Loucy (cell line): ENCODE results near the gene SEMA6B.

ENCODE experiments used
- H2AFZ ChIP-seq: fragments of 200-600 bp; sonication (generic); 2 replicates; pipeline ENCODE4 v1.6.0; 2016; ENCODE audit warnings: antibody characterized with exemption, mild to moderate bottlenecking, low read length, moderate library complexity
- H3F3A ChIP-seq: fragments of 200-600 bp; 2 replicates; pipeline ENCODE4 v1.6.0; 2016; ENCODE audit warnings: antibody characterized with exemption, low read depth, mild to moderate bottlenecking
- H3K27me3 ChIP-seq: fragments of 200-600 bp; sonication (generic); 2 replicates; pipeline ENCODE4 v1.6.1; 2014; ENCODE audit warnings: low read length, mild to moderate bottlenecking; ENCODE audit not compliant: insufficient read depth, poor library complexity, severe bottlenecking
- H3K36me3 ChIP-seq: fragments of 200-600 bp; sonication (generic); 2 replicates; pipeline ENCODE4 v1.6.1; 2016; ENCODE audit warnings: low read length; ENCODE audit not compliant: insufficient read depth
- H3K4me1 ChIP-seq: fragments of 200-600 bp; sonication (generic); 2 replicates; pipeline ENCODE4 v1.5.1; 2014; ENCODE audit warnings: low read length, mild to moderate bottlenecking; ENCODE audit not compliant: insufficient read depth, poor library complexity, severe bottlenecking
- H3K4me2 ChIP-seq: fragments of 200-600 bp; sonication (generic); 2 replicates; pipeline ENCODE4 v1.6.0; 2014; ENCODE audit warnings: antibody characterized with exemption, low read length, low read depth, mild to moderate bottlenecking; ENCODE audit not compliant: poor library complexity, severe bottlenecking
- H3K4me3 ChIP-seq: fragments of 200-600 bp; sonication (generic); 2 replicates; pipeline ENCODE4 v1.5.1; 2014; ENCODE audit warnings: low read length, mild to moderate bottlenecking, mixed read lengths; ENCODE audit not compliant: poor library complexity, severe bottlenecking
- H3K79me2 ChIP-seq: fragments of 200-600 bp; sonication (generic); 2 replicates; pipeline ENCODE4 v1.6.1; 2014; ENCODE audit warnings: low read length; ENCODE audit not compliant: insufficient read depth
- H3K9ac ChIP-seq: fragments of 200-600 bp; sonication (generic); 2 replicates; pipeline ENCODE4 v1.6.0; 2014; ENCODE audit warnings: mild to moderate bottlenecking, low read depth, low read length, moderate library complexity; ENCODE audit not compliant: poor library complexity, severe bottlenecking
- H3K9me2 ChIP-seq: fragments of 200-600 bp; sonication (generic); replicated peaks from 2 replicates; pipeline ENCODE4 v1.6.1; 2016; ENCODE audit warnings: low read depth, low read length, mixed read lengths
- H3K9me3 ChIP-seq: fragments of 200-600 bp; sonication (generic); 2 replicates; pipeline ENCODE4 v1.6.1; 2014; ENCODE audit warnings: mild to moderate bottlenecking, antibody characterized with exemption, low read length, low read depth; ENCODE audit not compliant: insufficient read depth
- H4K20me1 ChIP-seq: fragments of 200-600 bp; sonication (generic); 2 replicates; pipeline ENCODE4 v1.6.0; 2014; ENCODE audit warnings: antibody characterized with exemption, low read length, mild to moderate bottlenecking; ENCODE audit not compliant: insufficient read depth, poor library complexity, severe bottlenecking
- EZH2phosphoT487 ChIP-seq: fragments of 200-600 bp; IDR thresholded peaks from 2 replicates; pipeline ENCODE4 v1.6.1; 2018; ENCODE audit warnings: antibody characterized with exemption, mild to moderate bottlenecking, moderate library complexity, borderline replicate concordance
- TF ChIP-seq, protein P1 (sequence below): fragments of 200-600 bp; sonication (generic); conservative IDR thresholded peaks from 2 replicates; pipeline ENCODE4 v1.5.1; 2014; ENCODE audit warnings: mild to moderate bottlenecking, antibody characterized with exemption, low read length

SEMA6B gene

DNA sequence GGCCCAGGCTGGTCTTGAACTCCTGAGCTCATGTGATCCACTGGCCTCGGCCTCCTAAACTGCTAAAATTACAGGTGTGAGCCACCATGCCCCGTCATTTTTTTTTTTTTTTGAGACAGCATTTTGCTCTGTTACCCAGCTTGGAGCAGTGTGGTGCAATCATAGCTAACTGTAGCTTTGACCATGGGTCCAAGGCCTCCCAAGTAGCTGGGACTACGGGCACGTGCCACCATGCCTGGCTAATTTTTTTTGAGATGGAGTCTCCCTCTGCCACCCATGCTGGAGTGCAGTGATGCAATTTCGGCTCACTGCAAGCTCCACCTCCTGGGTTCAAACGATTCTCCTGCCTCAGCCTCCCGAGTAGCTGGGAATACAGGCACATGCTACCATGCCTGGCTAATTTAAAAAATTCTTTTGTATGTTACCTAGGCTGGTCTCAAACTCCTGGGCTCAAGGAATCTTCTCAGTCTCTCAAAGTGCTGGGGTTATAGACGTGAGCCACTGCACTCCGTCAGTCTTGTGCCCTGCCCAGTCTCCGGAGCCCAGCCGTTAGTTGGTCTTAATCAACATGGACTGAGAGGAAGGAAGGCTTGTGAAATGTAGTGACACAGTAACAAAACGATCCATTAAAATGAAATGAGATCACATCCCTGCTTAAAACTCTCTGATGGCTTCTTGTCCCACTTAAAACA is 18.2 kb downstream of the SEMA6B start:
- no peak overlapping the region for H3K4me3 ChIP-seq
- H3K4me1 ChIP-seq = peaks cover 10% of the 10 kb centered on the region
- no peak overlapping the region for H3K9ac ChIP-seq

DNA sequence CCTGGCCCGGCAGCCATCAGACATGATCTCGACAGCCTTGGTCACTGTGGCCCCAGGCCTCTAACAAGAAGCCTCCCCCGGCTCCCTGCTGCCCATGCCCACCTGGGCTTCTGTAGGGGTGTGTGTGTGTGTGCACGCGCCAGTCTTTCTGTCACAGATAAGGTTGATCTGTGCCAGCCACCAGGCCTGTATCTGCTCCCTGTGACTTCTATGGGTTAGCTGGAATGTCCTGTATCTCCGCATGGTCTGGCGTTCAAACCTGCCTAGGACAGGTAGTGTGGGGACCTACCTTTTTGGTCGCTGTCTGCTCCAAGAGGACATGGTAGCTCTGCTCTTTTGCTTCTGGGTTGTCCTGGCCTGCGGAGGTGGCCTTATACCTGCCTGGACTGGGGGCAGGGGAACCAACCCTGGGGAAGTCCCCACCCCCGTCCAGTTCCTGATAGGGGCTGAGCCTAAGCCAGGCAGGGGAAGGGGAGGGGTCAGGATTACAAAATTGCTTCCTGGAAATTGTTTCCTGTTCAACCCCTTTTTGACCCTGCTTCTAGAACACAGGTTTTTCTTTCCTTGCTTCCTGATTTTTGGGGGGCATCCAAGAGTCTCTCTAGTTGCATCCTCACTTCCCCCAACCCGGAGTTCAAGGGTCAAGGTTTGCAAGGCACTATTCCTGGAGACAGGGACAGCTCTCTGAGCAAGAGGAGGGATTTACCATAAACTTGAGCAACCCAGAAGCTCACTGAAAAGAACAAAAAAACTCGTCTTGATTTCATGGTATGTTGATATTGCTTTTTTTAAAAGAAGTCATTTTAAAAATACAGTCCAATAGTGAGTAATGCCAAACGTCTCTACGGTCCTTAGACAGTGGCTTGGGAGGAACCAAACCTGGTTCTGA is 19.5 kb downstream of the SEMA6B start, which contains the start of gene LRG1:
LRG1 (minus strand) TSS at position 344 of the 889 bp plus-strand sequence; CDS start at position 321, 23 bp downstream.
- Histone ChIP-seq H3K4me2 (peak within 1 kb of the TSS; percentile 82), H3K9ac (peak within 1 kb of the TSS; percentile 30), H3K79me2 (no peaks in the 10 kb centered on the region), H3F3A (no peaks in the 10 kb centered on the region), H3K9me3 (0 out of 2 replicates have a peak, but pooled peaks cover 3% of the 10 kb centered on the region), H3K4me1 (peaks cover 10% of the 10 kb centered on the region), H4K20me1 (no peaks in the 10 kb centered on the region), H3K4me3 (peak within 1 kb of the TSS; percentile 66), H3K27me3 (no peaks in the 10 kb centered on the region), H3K36me3 (no peaks in the 10 kb centered on the region), H3K9me2 (no peaks in the 10 kb centered on the region), H2AFZ (peak within 1 kb of the TSS; percentile 92)
- no peak for TF ChIP-seq EZH2phosphoT487
- TF ChIP-seq, protein P1, sequence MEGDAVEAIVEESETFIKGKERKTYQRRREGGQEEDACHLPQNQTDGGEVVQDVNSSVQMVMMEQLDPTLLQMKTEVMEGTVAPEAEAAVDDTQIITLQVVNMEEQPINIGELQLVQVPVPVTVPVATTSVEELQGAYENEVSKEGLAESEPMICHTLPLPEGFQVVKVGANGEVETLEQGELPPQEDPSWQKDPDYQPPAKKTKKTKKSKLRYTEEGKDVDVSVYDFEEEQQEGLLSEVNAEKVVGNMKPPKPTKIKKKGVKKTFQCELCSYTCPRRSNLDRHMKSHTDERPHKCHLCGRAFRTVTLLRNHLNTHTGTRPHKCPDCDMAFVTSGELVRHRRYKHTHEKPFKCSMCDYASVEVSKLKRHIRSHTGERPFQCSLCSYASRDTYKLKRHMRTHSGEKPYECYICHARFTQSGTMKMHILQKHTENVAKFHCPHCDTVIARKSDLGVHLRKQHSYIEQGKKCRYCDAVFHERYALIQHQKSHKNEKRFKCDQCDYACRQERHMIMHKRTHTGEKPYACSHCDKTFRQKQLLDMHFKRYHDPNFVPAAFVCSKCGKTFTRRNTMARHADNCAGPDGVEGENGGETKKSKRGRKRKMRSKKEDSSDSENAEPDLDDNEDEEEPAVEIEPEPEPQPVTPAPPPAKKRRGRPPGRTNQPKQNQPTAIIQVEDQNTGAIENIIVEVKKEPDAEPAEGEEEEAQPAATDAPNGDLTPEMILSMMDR = no peak

More for the DNA sequence above, 18.2 kb downstream of the SEMA6B start:
- no peaks in the 10 kb centered on the region for H3K36me3 ChIP-seq
- H2AFZ ChIP-seq = no peak overlapping the region
- no peaks in the 10 kb centered on the region for H3K79me2 ChIP-seq
- H3K9me2 ChIP-seq = no peaks in the 10 kb centered on the region
- no peaks in the 10 kb centered on the region for H3F3A ChIP-seq
- no peaks in the 10 kb centered on the region for H3K27me3 ChIP-seq
- no peaks in the 10 kb centered on the region for H4K20me1 ChIP-seq
- no peak for TF ChIP-seq EZH2phosphoT487
- TF ChIP-seq, protein P1 = no peak
- H3K4me2 ChIP-seq = no peak overlapping the region
- H3K9me3 ChIP-seq = 0 out of 2 replicates have a peak, but pooled peaks cover 3% of the 10 kb centered on the region

DNA sequence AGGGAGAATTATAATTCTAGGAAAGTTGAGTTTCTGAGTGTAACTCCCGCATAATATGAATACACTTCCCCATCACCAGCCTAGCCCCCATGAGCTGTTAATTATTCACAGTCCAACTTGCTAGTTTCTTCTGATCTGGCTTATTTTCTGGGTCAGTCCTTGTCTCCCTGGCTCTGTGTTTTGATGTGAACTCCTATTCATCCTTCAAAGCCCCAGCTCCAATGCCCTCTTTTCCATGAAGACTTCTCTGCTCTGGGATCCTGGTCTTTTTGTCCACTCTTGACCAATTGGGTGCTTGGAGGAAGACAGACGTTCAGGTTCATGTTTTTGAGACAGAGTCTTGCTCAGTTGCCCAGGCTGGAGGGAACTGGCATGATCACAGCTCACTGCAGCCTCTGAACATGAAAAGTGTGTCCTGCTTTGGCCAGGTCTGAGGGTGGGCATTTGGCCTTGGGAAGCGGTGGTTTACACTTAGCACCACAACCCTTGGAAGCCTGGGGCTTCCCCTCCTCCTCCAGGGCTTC is 20.3 kb downstream of the SEMA6B start:
- Histone ChIP-seq H2AFZ (no peak overlapping the region), H3K9me3 (0 out of 2 replicates have a peak, but pooled peaks cover 3% of the 10 kb centered on the region), H3K4me2 (peak overlapping the region; percentile 82), H4K20me1 (no peaks in the 10 kb centered on the region), H3K79me2 (no peaks in the 10 kb centered on the region), H3K9ac (peak overlapping the region; percentile 30), H3K36me3 (no peaks in the 10 kb centered on the region), H3K4me3 (no peak overlapping the region), H3K9me2 (no peaks in the 10 kb centered on the region), H3F3A (no peaks in the 10 kb centered on the region), H3K4me1 (peaks cover 10% of the 10 kb centered on the region), H3K27me3 (no peaks in the 10 kb centered on the region)
- no peak for TF ChIP-seq EZH2phosphoT487
- TF ChIP-seq, protein P1 = no peak
